RCC 7860 (cell line): Measurements from ENCODE around the gene RNFT2.

Source experiments
- DNase-seq: peaks from one replicate; pipeline ENCODE4 v3.0.0-alpha.2; 2015; ENCODE audit warnings: low spot score
- FAIRE-seq: peaks from 2 replicates; lab custom pipeline; 2012; peaks lifted over from hg19 to GRCh38; lab: Jason Lieb, UNC

RNFT2 gene

DNA sequence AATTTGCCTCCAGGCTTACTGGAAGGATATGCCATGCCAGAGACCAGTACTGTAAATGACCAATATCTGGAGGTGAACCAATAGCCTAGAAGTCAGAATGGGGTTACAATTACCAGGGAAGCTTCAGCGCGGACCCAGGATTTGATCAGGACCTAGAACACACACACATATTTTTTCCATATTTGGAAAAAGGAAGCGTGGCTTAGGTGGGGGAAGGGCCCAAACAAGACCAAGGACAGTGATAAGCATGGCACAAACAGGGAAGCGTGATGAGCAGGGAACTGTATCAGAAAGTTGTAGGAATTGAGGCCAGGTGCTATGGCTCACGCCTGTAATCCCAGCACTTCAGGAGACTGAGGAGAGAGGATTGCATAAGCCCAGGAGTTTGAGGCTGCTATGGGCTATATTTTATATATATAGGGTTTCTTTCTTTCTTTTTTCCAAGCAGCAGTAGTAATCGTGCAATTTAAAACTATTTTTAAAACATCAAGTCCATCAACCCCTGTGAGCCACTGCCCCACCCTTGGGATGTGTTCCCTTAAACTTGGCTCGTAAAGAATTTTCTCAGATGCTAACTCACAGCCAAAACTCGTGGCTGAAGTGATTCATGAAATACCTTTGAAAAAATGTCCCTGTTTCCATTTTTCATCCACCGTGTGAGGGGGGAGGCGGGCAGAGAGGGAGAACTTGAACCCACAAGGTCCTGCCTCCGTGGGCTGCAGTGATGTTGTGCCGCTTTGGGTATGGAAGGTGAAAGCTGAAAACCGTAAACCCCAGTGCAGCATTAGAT lies 126.5 kb downstream of the RNFT2 start:
- DNase-seq (peak; percentile 18), FAIRE-seq (no peak)

DNA sequence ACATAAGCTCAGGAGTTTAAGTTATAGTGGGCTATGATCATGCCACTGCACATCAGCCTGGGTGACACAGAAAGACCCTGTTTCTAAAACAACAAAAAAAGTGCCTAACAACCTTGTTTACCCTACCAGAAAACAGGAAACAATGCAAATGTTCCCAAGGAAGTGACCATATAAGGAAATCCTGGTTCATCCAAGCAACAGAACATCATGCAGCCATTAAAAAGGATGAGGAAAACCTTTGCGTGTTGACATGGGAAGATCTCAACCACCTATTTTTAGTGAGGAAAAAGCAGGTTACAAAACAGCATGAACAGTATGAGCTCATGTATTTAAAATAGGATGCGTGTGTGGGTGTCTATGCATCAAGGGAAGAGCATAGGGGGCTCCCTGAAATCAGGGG lies 129.4 kb downstream of the RNFT2 start:
- FAIRE-seq, result no peak
- no peak for DNase-seq

DNA sequence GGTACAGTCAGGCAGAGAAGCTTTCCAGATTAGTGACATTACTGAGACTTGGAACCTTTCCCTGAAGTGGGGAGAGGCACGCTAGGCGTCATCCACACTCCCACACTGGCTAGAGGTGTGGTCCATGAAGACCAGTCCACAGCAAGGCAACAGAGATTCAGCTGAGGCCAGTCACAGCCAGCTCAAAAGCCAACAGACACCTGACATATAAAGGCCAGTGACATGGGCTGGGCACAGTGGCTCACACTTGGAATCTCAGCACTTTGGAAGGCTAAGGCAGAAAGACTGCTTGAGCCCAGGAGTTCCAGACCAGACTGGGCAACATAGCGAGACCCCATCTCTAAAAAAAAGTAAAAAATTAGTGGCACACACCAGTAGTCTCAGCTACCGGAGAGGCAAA lies 132.2 kb downstream of the RNFT2 start:
- DNase-seq (no peak), FAIRE-seq (no peak)

GRCh38 chr12:116874324-116874995 lies 136.3 kb downstream of the RNFT2 start:
- FAIRE-seq, result no peak
- DNase-seq, result no peak

- DNase-seq (no peak), FAIRE-seq (no peak)
These were observed 138.2 kb downstream of the RNFT2 start for GRCh38 chr12:116876151-116876869.

GRCh38 chr12:116878567-116879508 lies 140.7 kb downstream of the RNFT2 start:
- no peak for DNase-seq
- FAIRE-seq, result no peak

GRCh38 chr12:116879509-116880212 lies 141.5 kb downstream of the RNFT2 start:
- FAIRE-seq, result no peak
- DNase-seq, result no peak

- DNase-seq, result no peak
- no peak for FAIRE-seq
These were observed 142.2 kb downstream of the RNFT2 start for GRCh38 chr12:116880213-116880816.

- DNase-seq (no peak), FAIRE-seq (no peak)
These were observed 142.8 kb downstream of the RNFT2 start for GRCh38 chr12:116880817-116881324.

DNA sequence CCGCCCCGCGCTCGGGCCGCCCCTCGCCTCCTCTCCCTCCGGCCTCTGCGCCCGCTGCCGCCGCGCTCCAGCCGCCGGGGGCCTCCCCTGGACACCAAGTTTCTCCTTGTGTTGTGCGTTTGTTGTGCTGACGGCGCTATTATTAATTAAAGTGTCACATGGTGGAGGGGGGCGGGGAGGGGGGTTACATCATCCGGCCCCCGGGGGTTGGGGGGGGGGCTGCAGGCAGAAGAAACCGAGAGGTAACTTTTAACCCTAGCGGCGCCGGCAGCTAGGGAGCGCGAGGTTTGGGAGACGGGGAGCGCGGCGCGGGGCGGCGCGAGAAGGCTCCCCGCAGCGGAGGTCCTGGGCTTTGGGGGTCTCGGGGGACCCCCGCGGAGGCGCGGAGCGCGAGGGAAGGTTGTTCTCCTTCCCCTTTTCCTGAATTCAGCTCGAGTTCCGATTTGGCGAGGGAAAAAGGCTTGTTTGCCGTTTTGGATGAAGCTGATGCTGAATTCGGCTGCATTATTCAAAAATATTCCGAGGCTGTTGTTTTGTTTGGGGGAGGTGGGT lies 143.3 kb downstream of the RNFT2 start, which contains the start of gene HRK:
HRK (minus strand) TSS at position 117 of the 552 bp plus-strand sequence. CDS start 134 bp downstream, outside the sequence.
- DNase-seq, result no peak
- FAIRE-seq, result no peak

DNA sequence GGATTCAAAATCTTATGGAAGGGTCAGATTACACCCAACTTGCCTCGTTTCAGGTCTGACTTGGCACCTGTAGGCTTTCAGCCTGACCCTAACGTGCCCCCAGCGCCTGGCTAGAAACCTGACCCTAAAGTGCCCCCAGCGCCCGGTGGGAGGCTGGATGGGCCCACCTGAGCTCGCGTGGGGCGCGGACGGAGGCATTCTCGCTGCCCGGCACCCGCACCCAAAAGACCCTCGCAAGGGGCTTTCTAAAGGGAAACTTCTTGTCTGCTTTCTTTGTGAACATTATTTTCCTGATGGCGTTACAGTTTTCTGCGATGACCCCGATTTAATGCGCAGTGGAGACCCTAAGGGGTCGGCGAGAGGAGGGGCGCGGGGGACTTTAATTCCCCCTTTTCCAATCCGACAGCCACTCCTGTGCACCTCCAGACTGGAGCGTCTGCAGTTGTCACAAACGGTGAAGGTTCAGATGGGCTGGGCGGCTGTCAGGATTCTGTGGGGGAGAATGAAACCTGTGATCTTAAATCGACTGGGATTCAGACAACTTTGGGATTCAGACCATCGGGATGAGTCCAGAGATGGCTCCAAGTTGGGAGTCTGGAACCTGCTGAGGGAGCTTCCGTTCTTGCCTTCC lies 143.9 kb downstream of the RNFT2 start:
- FAIRE-seq (no peak), DNase-seq (no peak)

GRCh38 chr12:116882742-116883141 lies 144.6 kb downstream of the RNFT2 start:
- FAIRE-seq (no peak), DNase-seq (no peak)

DNA sequence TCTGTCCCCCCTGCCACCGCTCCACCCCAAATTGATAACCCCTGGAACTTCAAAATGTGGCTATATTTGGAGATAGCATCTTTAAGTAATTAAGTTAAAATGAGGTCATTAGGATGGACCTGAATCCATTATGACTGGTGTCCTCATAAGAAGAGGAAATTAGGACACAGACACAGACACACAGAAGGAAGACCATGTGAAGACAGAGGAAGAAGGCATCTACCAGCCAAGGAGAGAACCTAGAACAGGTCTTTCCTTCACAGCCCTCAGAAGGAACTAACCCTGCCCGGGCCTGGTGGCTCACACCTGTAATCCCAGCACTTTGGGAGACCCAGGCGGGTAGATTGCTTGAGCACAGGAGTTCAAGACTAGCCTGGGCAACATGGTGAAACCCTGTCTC lies 146.8 kb downstream of the RNFT2 start:
- FAIRE-seq, result no peak
- no peak for DNase-seq

DNA sequence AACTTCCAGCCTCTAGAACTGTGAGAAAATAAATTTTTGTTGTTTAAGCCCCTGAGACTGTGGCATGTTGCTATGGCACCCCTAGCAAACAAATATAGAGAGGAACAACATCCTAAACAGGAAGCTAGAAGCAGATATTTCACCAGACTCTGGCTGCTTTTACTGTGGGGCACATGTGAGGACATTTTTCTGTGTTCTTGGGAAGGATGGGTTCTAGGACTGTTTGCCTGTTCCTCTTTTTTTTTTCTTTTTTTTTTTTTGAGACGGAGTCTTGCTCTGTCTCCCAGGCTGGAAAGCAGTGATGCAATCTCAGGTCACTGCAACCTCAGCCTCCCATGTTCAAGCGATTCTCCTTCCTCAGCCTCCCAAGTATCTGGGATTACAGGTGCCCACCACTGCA lies 147.4 kb downstream of the RNFT2 start:
- FAIRE-seq (no peak), DNase-seq (no peak)

GRCh38 chr12:116887244-116887643 lies 149.1 kb downstream of the RNFT2 start:
- FAIRE-seq, result no peak
- no peak for DNase-seq

- no peak for DNase-seq
- FAIRE-seq, result no peak
These were observed 149.8 kb downstream of the RNFT2 start for GRCh38 chr12:116887897-116888296.

- FAIRE-seq, result no peak
- DNase-seq, result no peak
These were observed 152.2 kb downstream of the RNFT2 start for GRCh38 chr12:116890330-116890729.

DNA sequence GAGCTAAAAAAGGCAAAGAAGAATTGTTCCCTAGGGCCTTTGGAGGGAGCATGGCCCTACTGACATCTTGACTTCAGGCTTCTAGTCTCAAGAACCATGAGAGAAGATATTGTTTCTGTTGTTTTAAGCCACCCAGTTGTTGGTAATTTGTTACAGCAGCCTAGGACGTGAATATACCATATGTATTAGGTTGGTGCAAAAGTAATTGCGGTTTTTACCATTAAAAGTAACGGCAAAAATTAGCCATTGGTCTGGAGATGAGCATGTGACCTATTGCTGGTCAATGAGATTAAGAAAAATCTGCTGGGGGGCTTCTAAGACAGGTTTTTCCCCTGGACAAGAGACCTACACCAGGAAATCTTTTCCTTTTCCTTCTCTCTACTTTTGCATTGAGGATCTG lies 152.9 kb downstream of the RNFT2 start:
- no peak for DNase-seq
- FAIRE-seq, result no peak
